GM21360 (cell line): Measurements from ENCODE around the gene FZD10.

Experiments used
- ATAC-seq: cut with Tn5 transposase; IDR thresholded peaks from one replicate; pipeline ENCODE4 v1.9.1; 2021; ENCODE audit warnings: mild to moderate bottlenecking, moderate library complexity; ENCODE audit not compliant: unreplicated experiment

Gene FZD10

GRCh38 chr12:130202201-130202600 is 39.9 kb downstream of the FZD10 start:
- ATAC-seq = no peak

- no peak for ATAC-seq
Measured at GRCh38 chr12:130203151-130203550, 40.9 kb downstream of the FZD10 start.

GRCh38 chr12:130204541-130204953 is 42.3 kb downstream of the FZD10 start:
- ATAC-seq = no peak

GRCh38 chr12:130205495-130205894 is 43.2 kb downstream of the FZD10 start:
- no peak for ATAC-seq

GRCh38 chr12:130212384-130212989 is 50.2 kb downstream of the FZD10 start:
- no peak for ATAC-seq

- no peak for ATAC-seq
Measured at GRCh38 chr12:130213249-130213648, 51.0 kb downstream of the FZD10 start.

GRCh38 chr12:130214686-130215395 is 52.6 kb downstream of the FZD10 start:
- ATAC-seq = no peak
